H9 (cell line): Measurements from ENCODE around the gene TSSC4. TPM values are rescaled to one million over a fixed set of nuclear protein-coding genes. Genes with fewer than 3 reads are reported as not detected.
A peak's percentile ranks its signal among the peaks of the same experiment; 100 is the strongest.

Experiments
- DNase-seq: peaks from one replicate; pipeline ENCODE4 v3.0.0-alpha.2; 2017
- H2AFZ ChIP-seq: one replicate; pipeline ENCODE4 v1.6.1; 2013; ENCODE audit warnings: mild to moderate bottlenecking, low read length, control low read depth, moderate library complexity
- H2AK5ac ChIP-seq: 2 replicates; pipeline ENCODE4 v1.6.1; 2013; ENCODE audit warnings: low read length, control low read depth, mixed read lengths; ENCODE audit not compliant: insufficient read length
- H2BK120ac ChIP-seq: one replicate; pipeline ENCODE4 v1.6.1; 2013; ENCODE audit warnings: low read depth, mild to moderate bottlenecking, low read length, control low read depth, inconsistent platforms; ENCODE audit not compliant: poor library complexity, severe bottlenecking
- H2BK12ac ChIP-seq: 2 replicates; pipeline ENCODE4 v1.6.1; 2013; ENCODE audit warnings: low read length, control low read depth, mixed read lengths, low read depth; ENCODE audit not compliant: insufficient read length
- H2BK15ac ChIP-seq: 2 replicates; pipeline ENCODE4 v1.6.1; 2013; ENCODE audit warnings: low read depth, low read length, control low read depth
- H2BK20ac ChIP-seq: one replicate; pipeline ENCODE4 v1.6.1; 2013; ENCODE audit warnings: low read depth, mild to moderate bottlenecking, low read length, control low read depth, inconsistent platforms; ENCODE audit not compliant: poor library complexity, severe bottlenecking
- H2BK5ac ChIP-seq: 2 replicates; pipeline ENCODE4 v1.6.1; 2013; ENCODE audit warnings: low read length, control low read depth, mixed read lengths; ENCODE audit not compliant: insufficient read length
- H3K14ac ChIP-seq: 2 replicates; pipeline ENCODE4 v1.6.1; 2013; ENCODE audit warnings: low read length, control low read depth; ENCODE audit not compliant: insufficient read depth
- H3K18ac ChIP-seq: 2 replicates; pipeline ENCODE4 v1.6.1; 2013; ENCODE audit warnings: low read depth, mild to moderate bottlenecking, mixed read lengths, low read length, control low read depth; ENCODE audit not compliant: insufficient read length
- H3K23ac ChIP-seq: 2 replicates; pipeline ENCODE4 v1.6.1; 2013; ENCODE audit warnings: low read length, control low read depth, mixed read lengths, low read depth; ENCODE audit not compliant: insufficient read length
- H3K23me2 ChIP-seq: 2 replicates; pipeline ENCODE4 v1.6.1; 2013; ENCODE audit warnings: low read depth, mild to moderate bottlenecking, mixed read lengths, low read length, control low read depth; ENCODE audit not compliant: insufficient read length, poor library complexity, severe bottlenecking
- H3K27ac ChIP-seq: 2 replicates; pipeline ENCODE4 v1.5.1; 2013; ENCODE audit warnings: low read length, control low read depth, mixed read lengths, low read depth; ENCODE audit not compliant: insufficient read length
- H3K27me3 ChIP-seq: 2 replicates; pipeline ENCODE4 v1.6.1; 2013; ENCODE audit warnings: low read length, control low read depth, inconsistent platforms; ENCODE audit not compliant: insufficient read depth
- H3K4ac ChIP-seq: 2 replicates; pipeline ENCODE4 v1.6.1; 2013; ENCODE audit warnings: low read depth, mild to moderate bottlenecking, control low read depth, inconsistent platforms, low read length, moderate library complexity
- H3K4me1 ChIP-seq: 2 replicates; pipeline ENCODE4 v1.6.1; 2013; ENCODE audit warnings: low read length, control low read depth, inconsistent platforms; ENCODE audit not compliant: insufficient read depth
- H3K4me2 ChIP-seq: 2 replicates; pipeline ENCODE4 v1.6.1; 2013; ENCODE audit warnings: low read length, control low read depth, mixed read lengths; ENCODE audit not compliant: insufficient read length, insufficient read depth
- H3K56ac ChIP-seq: 2 replicates; pipeline ENCODE4 v1.6.1; 2013; ENCODE audit warnings: low read depth, mild to moderate bottlenecking, mixed read lengths, low read length, control low read depth; ENCODE audit not compliant: insufficient read length
- H3K79me1 ChIP-seq: 2 replicates; pipeline ENCODE4 v1.6.1; 2013; ENCODE audit warnings: low read depth, mild to moderate bottlenecking, moderate library complexity, low read length, control low read depth, inconsistent platforms; ENCODE audit not compliant: insufficient read depth, poor library complexity, severe bottlenecking
- H3K79me2 ChIP-seq: 2 replicates; pipeline ENCODE4 v1.6.1; 2013; ENCODE audit warnings: low read length, control low read depth, inconsistent platforms; ENCODE audit not compliant: insufficient read depth
- H3K9ac ChIP-seq: 2 replicates; pipeline ENCODE4 v1.6.1; 2013; ENCODE audit warnings: low read length, control low read depth, mixed read lengths; ENCODE audit not compliant: insufficient read length; ENCODE audit errors: extremely low read depth
- H3K9me3 ChIP-seq: one replicate; pipeline ENCODE4 v1.6.1; 2013; ENCODE audit warnings: low read depth, low read length, inconsistent platforms; ENCODE audit not compliant: control insufficient read depth
- H3T11ph ChIP-seq: one replicate; pipeline ENCODE4 v1.6.1; 2013; ENCODE audit warnings: mild to moderate bottlenecking, low read length, control low read depth, inconsistent platforms
- H4K20me1 ChIP-seq: one replicate; pipeline ENCODE4 v1.6.1; 2013; ENCODE audit not compliant: control insufficient read depth, insufficient read length, insufficient read depth
- H4K5ac ChIP-seq: 2 replicates; pipeline ENCODE4 v1.6.1; 2013; ENCODE audit warnings: low read depth, mild to moderate bottlenecking, mixed read lengths, low read length, control low read depth; ENCODE audit not compliant: insufficient read length
- H4K8ac ChIP-seq: replicated peaks from 2 replicates; pipeline ENCODE4 v1.6.1; 2013; ENCODE audit warnings: low read length, control low read depth, mixed read lengths, low read depth; ENCODE audit not compliant: insufficient read length
- H4K91ac ChIP-seq: 2 replicates; pipeline ENCODE4 v1.6.1; 2013; ENCODE audit warnings: low read depth, mild to moderate bottlenecking, moderate library complexity, mixed read lengths, low read length, control low read depth; ENCODE audit not compliant: insufficient read length
- H3K27ac Mint-ChIP-seq, 3 experiments: 2 replicates in 2 of 3; 3 replicates in 1 of 3; pipeline ENCODE4 v1.8.0; 2020 to 2021; ENCODE audit warnings: mixed read lengths in 3 of 3, mild to moderate bottlenecking in 1 of 3, moderate library complexity in 1 of 3
- H3K27me3 Mint-ChIP-seq: 2 replicates; pipeline ENCODE4 v1.8.0; 2021; ENCODE audit warnings: low read depth, mild to moderate bottlenecking, moderate library complexity, mixed read lengths
- H3K36me3 Mint-ChIP-seq, 3 experiments: 2 replicates in 2 of 3; 3 replicates in 1 of 3; pipeline ENCODE4 v1.8.0; 2020 to 2021; ENCODE audit warnings: low read depth in 3 of 3, mixed read lengths in 3 of 3; ENCODE audit not compliant: insufficient read depth in 1 of 3
- H3K4me1 Mint-ChIP-seq, 2 experiments: 2 replicates each; pipeline ENCODE4 v1.8.0; 2020; ENCODE audit warnings: mixed read lengths in 2 of 2
- H3K4me3 Mint-ChIP-seq, 2 experiments: 2 replicates in 1 of 2; 3 replicates in 1 of 2; pipeline ENCODE4 v1.8.0; 2020 to 2021; ENCODE audit warnings: mild to moderate bottlenecking in 2 of 2, mixed read lengths in 2 of 2, moderate library complexity in 1 of 2
- H3K9me3 Mint-ChIP-seq, 2 experiments: 2 replicates in 1 of 2; 3 replicates in 1 of 2; pipeline ENCODE4 v1.8.0; 2020; ENCODE audit warnings: mild to moderate bottlenecking in 2 of 2, mixed read lengths in 2 of 2, moderate library complexity in 1 of 2
- CTCF ChIP-seq: fragments of 200-600 bp; sonication (generic); conservative IDR thresholded peaks from 3 replicates; pipeline ENCODE4 v1.8.0; 2021; ENCODE audit warnings: antibody characterized with exemption, mild to moderate bottlenecking
- WGBS: extraction: QIAGEN DNeasy Blood & Tissue Kit; methylation state at CpG from one replicate; pipeline ENCODE4 v1.1.7; 2013; ENCODE audit warnings: missing lambda C conversion rate, low lambda C conversion rate, mixed read lengths; ENCODE audit not compliant: insufficient read length; ENCODE audit errors: extremely low coverage; 5-methylcytosine and 5-hydroxymethylcytosine counted together
- total RNA-seq: library from RNA; stranded (reverse); gene quantifications from 2 replicates; pipeline ENCODE4 v1.2.1, GENCODE V29; 2021

TSSC4 gene
- total RNA-seq, 1 experiment from 2014 or later, result 51.0 TPM

- no peak overlapping the region for H3T11ph ChIP-seq
- H3K27ac Mint-ChIP-seq, result peak overlapping the region in 1 of 3 experiments; percentile 70; a peak in 1 of 7 replicates
- no peak overlapping the region for H3K4me2 ChIP-seq
- H3K23me2 ChIP-seq, result no peaks in the 10 kb centered on the region
- H3K27me3 ChIP-seq, result no peaks in the 10 kb centered on the region; the same call in 1 of the 2 replicates
- H3K23ac ChIP-seq, result no peak overlapping the region
- H3K4me1 ChIP-seq, result no peaks in the 10 kb centered on the region
- H3K4me3 Mint-ChIP-seq, result no peak overlapping the region
- H3K56ac ChIP-seq, result no peak overlapping the region
- H3K36me3 Mint-ChIP-seq, result no peaks in the 10 kb centered on the region
- H3K9ac ChIP-seq, result no peak overlapping the region
- H2BK5ac ChIP-seq, result no peak overlapping the region
- H3K18ac ChIP-seq, result no peak overlapping the region
- H4K8ac ChIP-seq, result no peak overlapping the region
- no peak overlapping the region for H3K27ac ChIP-seq
- WGBS, result no CpG with 5 or more reads among the region's 8 CpGs
- no peak overlapping the region for H2AFZ ChIP-seq
- no peak overlapping the region for H4K91ac ChIP-seq
- H3K27me3 Mint-ChIP-seq, result peaks cover 13% of the 10 kb centered on the region
- H3K4ac ChIP-seq, result no peak overlapping the region
- no peak overlapping the region for H2BK20ac ChIP-seq
- no peak overlapping the region for H2AK5ac ChIP-seq
- no peak for TF ChIP-seq CTCF
- no peak overlapping the region for H4K5ac ChIP-seq
- H3K9me3 ChIP-seq, result no peaks in the 10 kb centered on the region
- no peak overlapping the region for H3K14ac ChIP-seq
- H3K79me2 ChIP-seq, result no peaks in the 10 kb centered on the region
- no peaks in the 10 kb centered on the region for H3K4me1 Mint-ChIP-seq
- no peak overlapping the region for H2BK120ac ChIP-seq
- H3K79me1 ChIP-seq, result no peaks in the 10 kb centered on the region
- no peaks in the 10 kb centered on the region; a peak in 1 of 5 replicates for H3K9me3 Mint-ChIP-seq
- no peak overlapping the region for H2BK12ac ChIP-seq
- H2BK15ac ChIP-seq, result no peak overlapping the region
- DNase-seq, result no peak
- no peaks in the 10 kb centered on the region for H4K20me1 ChIP-seq
Measured at GRCh38 chr11:2425506-2425905, 25.0 kb downstream of the TSSC4 start.
